ENCODE results near the gene STK11.
A peak's percentile ranks its signal among the peaks of the same experiment; 100 is the strongest.

STK11 gene

DNA sequence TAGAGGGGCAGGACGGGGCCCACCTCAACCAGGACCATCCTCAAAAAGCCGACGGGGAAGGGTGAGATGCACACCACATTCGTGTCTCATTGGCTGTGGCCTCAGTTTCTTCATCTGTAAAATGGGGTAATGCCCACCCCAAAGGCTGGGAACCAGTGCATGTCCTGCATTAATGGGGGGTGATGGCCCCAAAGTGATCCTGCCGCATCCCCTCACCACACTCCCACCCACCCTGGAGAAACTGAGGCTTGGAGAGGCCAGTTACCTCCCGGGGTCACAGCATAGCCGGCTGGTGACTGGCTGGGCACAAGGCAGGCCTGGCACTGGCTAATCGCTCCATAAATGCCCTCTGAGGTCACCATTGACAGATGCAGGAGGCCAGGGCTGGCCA is 42.2 kb downstream of the STK11 start:
- Histone ChIP-seq H3K36me3 (peaks cover 4 to 15% (median 14%) of the 10 kb centered on the region in 3 donors), H3K9me3 (no peaks in the 10 kb centered on the region), H3K27me3 (no peaks in the 10 kb centered on the region), H3K4me3 (peak overlapping the region; percentile 67 to 94), H3K4me1 (peaks cover 4 to 67% (median 60%) of the 10 kb centered on the region in 4 donors), H3K27ac (peak overlapping the region; percentile 98 to 99)
- no peak for DNase-seq
- TF ChIP-seq, protein P1, sequence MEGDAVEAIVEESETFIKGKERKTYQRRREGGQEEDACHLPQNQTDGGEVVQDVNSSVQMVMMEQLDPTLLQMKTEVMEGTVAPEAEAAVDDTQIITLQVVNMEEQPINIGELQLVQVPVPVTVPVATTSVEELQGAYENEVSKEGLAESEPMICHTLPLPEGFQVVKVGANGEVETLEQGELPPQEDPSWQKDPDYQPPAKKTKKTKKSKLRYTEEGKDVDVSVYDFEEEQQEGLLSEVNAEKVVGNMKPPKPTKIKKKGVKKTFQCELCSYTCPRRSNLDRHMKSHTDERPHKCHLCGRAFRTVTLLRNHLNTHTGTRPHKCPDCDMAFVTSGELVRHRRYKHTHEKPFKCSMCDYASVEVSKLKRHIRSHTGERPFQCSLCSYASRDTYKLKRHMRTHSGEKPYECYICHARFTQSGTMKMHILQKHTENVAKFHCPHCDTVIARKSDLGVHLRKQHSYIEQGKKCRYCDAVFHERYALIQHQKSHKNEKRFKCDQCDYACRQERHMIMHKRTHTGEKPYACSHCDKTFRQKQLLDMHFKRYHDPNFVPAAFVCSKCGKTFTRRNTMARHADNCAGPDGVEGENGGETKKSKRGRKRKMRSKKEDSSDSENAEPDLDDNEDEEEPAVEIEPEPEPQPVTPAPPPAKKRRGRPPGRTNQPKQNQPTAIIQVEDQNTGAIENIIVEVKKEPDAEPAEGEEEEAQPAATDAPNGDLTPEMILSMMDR (IDR thresholded peaks at IDR 0.05) = no peak
- intact Hi-C loops (cut with DNase I; ENCODE audit: low total_unique reads) = no loop called here

DNA sequence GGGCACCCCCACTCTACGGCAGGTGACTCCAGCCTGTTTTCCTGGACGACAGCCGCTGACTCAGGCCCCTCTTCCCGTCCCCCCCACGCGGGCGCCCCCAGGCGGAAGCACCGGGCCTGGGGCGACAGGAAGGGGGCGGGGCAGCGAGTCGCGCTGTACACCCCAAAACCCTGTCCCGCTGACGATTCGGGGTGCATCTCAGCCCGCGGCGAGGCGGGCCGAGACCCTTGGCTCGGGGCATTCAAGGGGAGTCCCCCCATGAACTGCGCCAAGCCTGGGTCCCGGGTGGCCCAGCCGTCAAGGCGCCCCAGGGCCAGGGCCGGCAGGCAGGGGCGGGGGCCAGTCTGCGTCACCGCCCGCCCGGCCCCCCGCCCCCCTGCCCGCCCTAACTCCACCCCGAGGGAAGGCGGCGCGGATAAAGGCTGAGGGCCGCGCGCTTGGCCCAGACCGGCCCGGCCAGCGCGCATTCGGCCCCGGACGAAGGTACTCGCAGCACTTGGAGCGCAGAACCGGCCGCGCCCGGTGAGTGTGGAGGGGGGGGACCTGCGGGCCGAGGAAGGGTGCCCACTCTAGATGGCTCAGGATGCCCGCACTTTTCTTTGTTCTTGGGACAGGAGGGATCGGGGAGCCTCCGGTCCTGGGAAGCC is 42.7 kb downstream of the STK11 start, which contains the start of gene MIDN:
Gene MIDN, plus strand, starts transcription at position 445 of the 647 bp plus-strand sequence. CDS start 1,714 bp downstream, outside the sequence.
- intact Hi-C loops (cut with DNase I; ENCODE audit: low total_unique reads) = no loop called here
- Histone ChIP-seq H3K27ac (peak within 1 kb of the TSS; percentile 98 to 99), H3K4me3 (peak within 1 kb of the TSS; percentile 67 to 94), H3K36me3 (peaks cover 4 to 15% (median 14%) of the 10 kb centered on the region in 3 donors), H3K27me3 (no peaks in the 10 kb centered on the region), H3K9me3 (no peaks in the 10 kb centered on the region), H3K4me1 (peaks cover 4 to 67% (median 55%) of the 10 kb centered on the region in 4 donors)
- TF ChIP-seq, protein P1 (IDR thresholded peaks at IDR 0.05) = no peak
- peak; percentile 80 to 92 for DNase-seq

DNA sequence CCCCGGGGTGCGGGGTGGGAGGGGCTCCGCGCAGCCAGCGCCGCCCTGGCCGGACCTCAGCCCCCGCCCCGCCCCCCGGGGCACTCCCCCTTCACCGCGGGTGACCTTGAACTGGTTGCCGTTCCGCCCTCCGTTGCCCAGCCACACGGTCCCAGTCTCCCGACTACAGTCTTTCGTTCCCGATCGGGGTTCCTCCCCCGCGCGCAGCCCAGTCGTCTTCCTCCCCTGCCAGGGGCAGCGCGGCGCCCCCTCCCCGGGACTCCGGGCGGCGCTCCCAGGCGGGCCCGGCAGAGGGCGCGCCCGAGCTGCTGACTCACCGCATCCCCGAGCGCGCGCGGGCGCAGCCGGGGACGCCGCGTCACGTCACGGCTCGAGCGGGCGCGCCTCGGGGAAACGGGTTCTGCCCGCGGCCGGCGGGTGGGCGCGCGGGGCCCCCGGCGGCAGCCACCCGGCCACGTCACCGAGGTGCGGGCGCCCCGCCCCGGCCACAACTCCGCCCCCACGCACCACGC is 43.3 kb downstream of the STK11 start:
- intact Hi-C loops (cut with DNase I; ENCODE audit: low total_unique reads) = no loop called here
- H3K4me1 ChIP-seq = peaks cover 7 to 67% (median 55%) of the 10 kb centered on the region in 4 donors
- no peaks in the 10 kb centered on the region for H3K9me3 ChIP-seq
- peak overlapping the region; percentile 98 to 99 for H3K27ac ChIP-seq
- peak; percentile 71 to 89 for DNase-seq
- peaks cover 4 to 19% (median 15%) of the 10 kb centered on the region in 3 donors for H3K36me3 ChIP-seq
- peak overlapping the region; percentile 67 to 94 for H3K4me3 ChIP-seq
- TF ChIP-seq, protein P1 (IDR thresholded peaks at IDR 0.05) = peak; percentile 84 to 99
- H3K27me3 ChIP-seq = no peaks in the 10 kb centered on the region

DNA sequence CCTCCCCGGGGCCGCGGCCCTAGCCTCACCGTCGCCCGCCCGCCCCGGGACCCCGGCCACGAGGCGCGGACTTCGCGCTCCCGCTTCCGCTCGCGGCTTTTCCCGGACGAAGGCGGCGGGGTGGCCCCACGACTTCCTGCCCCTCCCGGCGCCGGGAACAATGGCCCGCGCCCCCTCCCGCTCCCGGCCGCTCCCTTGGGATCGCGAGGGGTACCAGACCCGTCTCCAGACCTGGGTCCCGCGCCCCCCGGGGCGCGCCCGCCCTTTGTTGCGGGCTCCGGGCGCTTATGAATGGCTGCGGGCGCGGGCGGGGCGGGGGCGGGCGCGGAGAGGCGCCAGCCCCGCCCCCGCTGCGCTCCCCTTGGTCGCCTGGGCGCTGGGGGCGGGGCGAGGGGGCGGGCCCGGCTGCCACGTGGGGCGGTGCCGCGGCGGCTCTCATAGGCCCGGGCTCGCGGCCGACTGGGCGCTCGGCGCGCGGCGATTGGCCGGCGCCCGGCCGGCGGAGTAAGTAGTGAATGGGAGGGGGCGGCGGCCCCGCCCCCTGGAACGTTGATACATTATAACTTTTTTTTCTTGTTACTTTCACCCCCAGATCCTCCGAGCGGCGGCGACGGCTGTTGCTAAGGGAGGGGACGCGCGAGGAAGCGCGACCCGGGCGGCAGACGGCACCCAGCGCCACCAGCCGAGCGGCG is 43.9 kb downstream of the STK11 start:
- intact Hi-C loops (cut with DNase I; ENCODE audit: low total_unique reads) = no loop called here
- Histone ChIP-seq H3K36me3 (peaks cover 10 to 25% (median 17%) of the 10 kb centered on the region in 3 donors), H3K4me1 (peaks cover 11 to 67% (median 55%) of the 10 kb centered on the region in 4 donors), H3K4me3 (peak overlapping the region; percentile 67 to 94), H3K9me3 (no peaks in the 10 kb centered on the region), H3K27ac (peak overlapping the region; percentile 98 to 99), H3K27me3 (no peaks in the 10 kb centered on the region)
- TF ChIP-seq, protein P1 (IDR thresholded peaks at IDR 0.05) = no peak
- DNase-seq = peak; percentile 97 to 98

DNA sequence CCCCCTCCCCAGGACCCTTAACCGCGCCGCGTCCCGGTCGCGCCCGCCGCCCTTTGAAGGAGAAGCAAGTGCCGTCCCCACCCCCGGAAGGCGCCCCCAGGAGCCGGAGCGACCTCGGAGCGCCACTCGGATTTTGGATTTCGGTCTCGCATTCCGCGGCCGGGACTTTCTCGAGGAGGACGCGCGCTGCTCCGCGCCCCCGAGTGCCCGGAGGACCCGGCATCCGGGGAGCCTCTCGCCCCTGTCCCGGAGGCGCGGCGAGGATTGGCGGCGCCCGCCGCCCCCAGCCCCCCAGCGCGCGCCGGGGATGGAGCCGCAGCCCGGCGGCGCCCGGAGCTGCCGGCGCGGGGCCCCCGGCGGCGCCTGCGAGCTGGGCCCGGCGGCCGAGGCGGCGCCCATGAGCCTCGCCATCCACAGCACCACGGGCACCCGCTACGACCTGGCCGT is 44.4 kb downstream of the STK11 start:
- Histone ChIP-seq H3K27ac (peak overlapping the region; percentile 98), H3K4me1 (peaks cover 10 to 67% (median 55%) of the 10 kb centered on the region in 4 donors), H3K36me3 (peaks cover 15 to 30% (median 23%) of the 10 kb centered on the region in 3 donors), H3K27me3 (no peaks in the 10 kb centered on the region), H3K9me3 (no peaks in the 10 kb centered on the region), H3K4me3 (peak overlapping the region; percentile 67 to 94)
- DNase-seq = no peak
- intact Hi-C loops (cut with DNase I; ENCODE audit: low total_unique reads) = no loop called here
- TF ChIP-seq, protein P1 (IDR thresholded peaks at IDR 0.05) = no peak
